COLO829 (cell line): Measurements from ENCODE around the gene ADAMTS6.

Experiments used
- DNase-seq: peaks from one replicate; pipeline ENCODE4 v3.0.0; 2012; ENCODE audit warnings: low spot score

Gene ADAMTS6

DNA sequence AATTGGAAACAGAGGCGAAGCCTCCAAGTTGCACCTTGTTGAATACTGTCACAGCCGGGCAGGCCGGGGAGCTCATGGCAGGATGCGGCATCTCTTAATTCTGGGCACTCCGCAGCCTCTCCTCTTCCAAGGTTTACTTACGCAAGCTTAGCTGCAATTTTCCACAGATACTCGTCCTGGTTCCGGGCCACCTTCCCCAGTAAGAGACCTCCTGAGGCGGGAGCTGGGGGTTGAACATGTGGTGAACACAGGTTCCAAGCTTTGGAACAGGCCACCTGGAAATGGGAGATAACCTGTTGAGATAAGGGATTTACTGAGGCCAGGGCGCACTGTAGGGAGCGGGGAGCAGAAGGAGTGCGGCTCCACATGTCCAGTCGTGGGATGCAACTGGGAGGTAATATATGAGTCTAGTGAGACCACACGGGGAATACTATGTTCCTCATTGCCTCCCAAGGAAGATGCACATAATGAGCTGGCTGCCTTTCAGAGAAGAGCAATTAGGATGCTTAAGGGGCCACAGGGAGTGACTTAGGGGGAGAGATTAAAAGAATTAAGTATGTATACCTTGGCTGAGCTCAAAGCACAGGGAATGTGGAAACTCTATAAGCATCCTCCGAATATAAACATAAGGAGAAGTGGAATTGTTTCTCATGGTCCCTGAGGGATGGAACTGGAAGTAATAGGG is 377.8 kb downstream of the ADAMTS6 start:
- DNase-seq, result no peak

GRCh38 chr5:65102976-65103711 is 378.6 kb downstream of the ADAMTS6 start:
- DNase-seq, result no peak

- no peak for DNase-seq
Observed at GRCh38 chr5:65102371-65102975, 379.2 kb downstream of the ADAMTS6 start.

DNA sequence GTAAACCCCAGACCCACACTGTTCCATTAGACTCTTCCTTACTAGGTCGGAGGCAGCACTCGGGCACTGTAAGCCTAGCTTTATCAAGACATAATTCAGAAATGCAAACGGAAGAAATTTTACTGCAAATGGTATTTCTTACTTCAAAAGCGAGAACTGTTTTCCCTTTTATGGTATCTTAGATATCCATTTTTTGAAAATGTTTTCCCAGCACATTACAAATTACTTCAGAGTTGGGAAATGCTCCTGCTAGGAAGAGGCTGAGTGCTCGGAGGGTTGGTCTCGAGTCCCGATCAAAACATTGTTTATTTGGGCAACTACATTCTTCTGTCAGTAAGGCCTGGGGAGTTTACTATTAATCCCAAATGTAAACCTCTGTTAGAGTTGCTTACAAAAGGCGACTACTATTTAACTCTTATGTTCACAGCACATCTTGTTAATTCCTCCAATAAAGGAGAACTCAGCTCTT is 380.1 kb downstream of the ADAMTS6 start:
- no peak for DNase-seq

GRCh38 chr5:65100911-65101631 is 380.6 kb downstream of the ADAMTS6 start:
- peak; percentile 55 for DNase-seq
